ENCODE data around the gene CDC42SE2. TPM values are rescaled to one million over a fixed set of nuclear protein-coding genes. Genes with fewer than 3 reads are reported as not detected.

CDC42SE2 gene
- total RNA-seq, 1 experiment from 2014 or later, result 25.9 TPM

DNA sequence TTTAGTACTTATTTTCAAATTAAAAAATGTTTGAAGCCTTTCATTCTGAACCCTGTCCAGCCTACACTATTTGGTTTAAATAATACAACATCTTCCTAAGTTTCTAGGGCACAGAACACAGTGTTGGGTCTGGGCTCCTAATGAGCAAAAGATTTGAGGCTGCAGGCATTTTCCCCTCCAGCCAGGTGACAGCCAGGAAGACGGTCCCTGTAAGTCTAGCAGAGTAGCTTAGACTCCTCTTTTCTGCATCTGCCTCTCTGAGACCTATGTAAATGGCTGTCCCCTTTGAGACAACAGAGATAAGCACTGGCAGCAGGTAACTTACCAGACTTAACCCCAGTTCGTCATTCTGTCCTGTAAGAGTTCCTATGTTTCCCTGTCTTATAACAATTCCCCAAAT lies 141.8 kb downstream of the CDC42SE2 start:
- H3K36me3 ChIP-seq (replicated peaks; ENCODE audit: control insufficient read depth, insufficient read depth, low read length), result no peaks in the 10 kb centered on the region
- no peaks in the 10 kb centered on the region for H3K27me3 ChIP-seq (ENCODE audit: control insufficient read depth, insufficient read depth, low read length)
- no peak for DNase-seq
- no peak overlapping the region for H3K4me3 ChIP-seq (ENCODE audit: insufficient read depth, low read depth, low read length)

DNA sequence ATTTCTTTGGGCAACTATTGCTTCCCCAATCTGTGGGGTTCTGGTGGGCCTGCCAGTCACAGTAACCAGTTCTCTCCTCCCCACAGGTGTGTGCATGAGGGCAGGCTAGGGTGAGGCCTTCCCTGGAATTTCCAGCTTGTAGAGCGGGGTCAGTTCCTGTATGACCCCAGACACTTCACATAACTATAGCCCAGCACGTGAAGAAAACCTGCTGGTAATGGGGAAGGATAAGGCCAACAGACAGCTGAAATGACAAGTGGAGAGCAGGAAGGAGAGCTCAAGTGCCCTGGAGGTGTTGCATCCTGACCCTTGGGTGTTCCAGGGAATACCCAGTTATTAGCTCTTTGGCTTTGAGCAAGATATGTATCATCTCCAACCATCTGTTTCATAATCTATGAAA lies 142.2 kb downstream of the CDC42SE2 start:
- H3K27me3 ChIP-seq (ENCODE audit: control insufficient read depth, insufficient read depth, low read length), result no peaks in the 10 kb centered on the region
- H3K36me3 ChIP-seq (replicated peaks; ENCODE audit: control insufficient read depth, insufficient read depth, low read length), result no peaks in the 10 kb centered on the region
- H3K4me3 ChIP-seq (ENCODE audit: insufficient read depth, low read depth, low read length), result no peak overlapping the region
- DNase-seq, result no peak

DNA sequence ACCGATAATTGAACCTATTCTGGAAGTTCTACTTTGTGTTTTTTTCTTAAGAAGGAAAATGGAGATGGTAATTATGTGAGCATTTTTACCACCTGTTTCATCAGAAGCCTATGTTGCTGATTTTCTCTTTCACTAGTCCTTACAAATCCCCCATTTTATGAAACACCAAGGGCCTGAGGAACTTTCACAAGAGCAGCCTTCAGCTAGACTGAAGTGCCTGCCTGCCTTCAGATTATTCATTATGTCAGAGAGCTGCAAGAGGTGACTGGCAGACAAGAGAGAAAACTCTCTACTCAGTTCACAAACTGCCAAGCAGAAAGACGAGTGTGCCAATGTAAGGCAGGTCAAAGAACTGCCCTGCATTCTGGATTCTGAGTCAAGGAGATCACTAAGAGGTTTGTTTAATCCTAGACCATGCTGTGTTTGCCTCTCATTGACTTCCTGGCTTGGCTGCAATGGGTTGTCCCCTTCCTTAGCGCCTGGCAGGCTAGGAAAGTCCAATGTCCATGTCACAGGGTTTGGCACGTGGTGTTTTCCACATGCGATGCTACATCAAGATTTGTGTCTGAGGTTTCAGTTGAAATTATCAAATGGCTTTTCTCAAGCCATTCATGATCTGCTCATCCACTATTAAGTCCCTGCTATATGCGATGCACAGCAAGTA lies 143.3 kb downstream of the CDC42SE2 start:
- H3K27me3 ChIP-seq (ENCODE audit: control insufficient read depth, insufficient read depth, low read length), result no peaks in the 10 kb centered on the region
- no peak overlapping the region for H3K4me3 ChIP-seq (ENCODE audit: insufficient read depth, low read depth, low read length)
- DNase-seq, result no peak
- H3K36me3 ChIP-seq (replicated peaks; ENCODE audit: control insufficient read depth, insufficient read depth, low read length), result no peaks in the 10 kb centered on the region

DNA sequence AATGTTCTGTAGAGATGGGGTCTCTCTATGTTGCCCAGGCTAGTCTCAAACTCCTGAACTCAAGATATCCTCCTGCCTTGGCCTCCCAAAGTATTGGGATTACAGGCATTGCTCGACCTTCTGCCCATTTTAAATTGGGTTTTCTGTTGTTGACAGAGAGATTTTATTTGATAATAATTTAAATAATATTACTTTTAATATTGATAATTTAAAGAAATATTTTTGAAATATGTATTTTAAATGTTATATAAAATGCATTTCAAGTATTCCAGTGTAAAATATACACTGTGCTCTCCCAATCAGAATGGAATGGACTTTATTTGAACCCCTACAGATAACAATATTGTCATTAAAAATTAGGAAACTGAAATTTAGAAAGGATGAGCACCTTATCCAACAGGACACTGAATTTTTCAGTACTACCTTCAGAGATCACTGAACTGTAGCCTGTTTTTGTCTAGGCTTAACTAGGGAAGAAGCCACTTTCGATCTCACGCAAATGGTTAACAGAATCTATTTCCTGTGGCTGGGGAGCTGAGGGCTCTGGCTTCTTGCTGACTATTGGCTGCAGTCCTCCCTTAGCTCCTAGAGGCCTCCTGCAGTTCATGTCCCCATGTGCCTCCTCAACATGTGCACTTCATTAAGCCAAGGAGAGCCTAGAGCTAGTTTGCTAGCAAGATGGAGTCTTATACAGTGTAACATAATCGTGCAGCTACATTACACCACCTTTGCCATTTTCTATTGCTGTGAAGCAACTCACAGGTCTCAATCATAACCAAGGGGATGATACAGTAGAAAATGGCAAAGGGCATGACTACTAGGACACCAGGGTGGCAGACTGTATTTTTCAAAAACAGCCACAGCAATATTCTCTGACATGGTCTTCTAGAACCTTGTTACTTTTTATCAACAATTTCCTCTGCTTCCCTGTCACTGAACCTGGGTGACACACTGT lies 150.0 kb downstream of the CDC42SE2 start:
- no peaks in the 10 kb centered on the region for H3K36me3 ChIP-seq (replicated peaks; ENCODE audit: control insufficient read depth, insufficient read depth, low read length)
- H3K4me3 ChIP-seq (ENCODE audit: insufficient read depth, low read depth, low read length), result no peak overlapping the region
- no peaks in the 10 kb centered on the region for H3K27me3 ChIP-seq (ENCODE audit: control insufficient read depth, insufficient read depth, low read length)
- DNase-seq, result no peak

DNA sequence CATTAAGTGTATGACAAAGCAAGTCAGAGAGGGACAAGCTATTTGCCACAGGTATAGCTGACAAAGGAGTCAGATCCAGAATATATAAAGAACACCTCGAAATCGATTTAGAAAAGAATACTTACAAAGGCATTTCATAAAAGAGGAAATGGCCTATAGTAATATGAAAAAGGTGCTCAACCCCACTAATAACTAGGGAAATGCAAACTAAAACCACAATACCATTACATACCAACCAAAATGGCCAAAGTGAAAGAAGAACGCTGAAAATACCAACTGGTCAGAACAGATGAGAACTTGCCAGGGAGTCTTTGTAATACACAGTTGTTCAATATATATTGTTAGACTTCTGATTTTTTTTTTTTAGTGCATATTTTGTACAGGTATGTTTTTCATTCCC lies 152.9 kb downstream of the CDC42SE2 start:
- no peak overlapping the region for H3K4me3 ChIP-seq (ENCODE audit: insufficient read depth, low read depth, low read length)
- no peaks in the 10 kb centered on the region for H3K27me3 ChIP-seq (ENCODE audit: control insufficient read depth, insufficient read depth, low read length)
- DNase-seq, result no peak
- no peaks in the 10 kb centered on the region for H3K36me3 ChIP-seq (replicated peaks; ENCODE audit: control insufficient read depth, insufficient read depth, low read length)

DNA sequence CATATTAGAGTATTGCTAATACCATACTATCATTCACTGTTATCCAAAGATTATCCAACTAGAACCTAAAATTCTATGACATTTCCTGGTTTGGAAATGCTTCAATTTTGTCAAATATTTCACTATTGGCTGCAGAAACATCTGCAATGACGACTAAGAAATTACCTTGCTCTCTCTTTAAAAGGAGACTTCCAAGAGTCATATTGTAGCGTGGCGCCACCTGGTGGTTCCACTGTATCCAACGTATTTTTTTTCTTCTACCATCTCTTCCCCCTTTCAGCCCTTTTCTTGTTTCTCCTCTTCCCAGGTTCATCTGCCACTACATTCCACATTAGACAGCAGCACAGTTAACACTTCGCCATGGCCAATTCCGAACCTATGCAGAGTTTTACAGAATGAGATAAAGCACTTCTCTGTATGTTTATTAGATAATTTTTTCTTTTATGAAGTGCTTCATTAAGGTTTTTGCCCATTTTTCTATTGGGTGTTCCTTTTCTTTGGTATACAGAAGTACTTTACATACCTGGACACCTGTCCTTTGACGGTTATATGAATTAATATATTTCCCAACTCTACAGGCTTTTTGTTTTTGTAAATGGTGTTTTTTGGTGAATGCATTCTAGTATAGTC lies 153.5 kb downstream of the CDC42SE2 start:
- H3K36me3 ChIP-seq (replicated peaks; ENCODE audit: control insufficient read depth, insufficient read depth, low read length), result no peaks in the 10 kb centered on the region
- H3K27me3 ChIP-seq (ENCODE audit: control insufficient read depth, insufficient read depth, low read length), result no peaks in the 10 kb centered on the region
- DNase-seq, result peak; percentile 38
- no peak overlapping the region for H3K4me3 ChIP-seq (ENCODE audit: insufficient read depth, low read depth, low read length)

DNA sequence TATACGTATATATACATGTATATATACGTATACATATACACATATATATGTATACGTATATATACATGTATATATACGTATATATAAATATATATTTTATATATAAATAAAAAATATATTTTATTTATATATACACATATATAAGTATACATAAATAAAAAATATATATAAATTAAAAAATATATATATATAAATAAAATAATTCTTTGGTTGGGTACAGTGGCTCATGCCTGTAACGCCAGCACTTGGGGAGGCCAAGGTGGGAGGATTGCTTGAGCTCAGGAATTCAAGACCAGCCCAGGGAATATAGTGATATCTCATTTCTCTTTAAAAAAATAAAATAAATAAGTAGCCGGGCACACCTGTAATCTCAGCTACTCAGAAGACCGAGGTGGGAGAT lies 155.0 kb downstream of the CDC42SE2 start:
- H3K4me3 ChIP-seq (ENCODE audit: insufficient read depth, low read depth, low read length), result no peak overlapping the region
- no peaks in the 10 kb centered on the region for H3K27me3 ChIP-seq (ENCODE audit: control insufficient read depth, insufficient read depth, low read length)
- DNase-seq, result no peak
- H3K36me3 ChIP-seq (replicated peaks; ENCODE audit: control insufficient read depth, insufficient read depth, low read length), result no peaks in the 10 kb centered on the region

DNA sequence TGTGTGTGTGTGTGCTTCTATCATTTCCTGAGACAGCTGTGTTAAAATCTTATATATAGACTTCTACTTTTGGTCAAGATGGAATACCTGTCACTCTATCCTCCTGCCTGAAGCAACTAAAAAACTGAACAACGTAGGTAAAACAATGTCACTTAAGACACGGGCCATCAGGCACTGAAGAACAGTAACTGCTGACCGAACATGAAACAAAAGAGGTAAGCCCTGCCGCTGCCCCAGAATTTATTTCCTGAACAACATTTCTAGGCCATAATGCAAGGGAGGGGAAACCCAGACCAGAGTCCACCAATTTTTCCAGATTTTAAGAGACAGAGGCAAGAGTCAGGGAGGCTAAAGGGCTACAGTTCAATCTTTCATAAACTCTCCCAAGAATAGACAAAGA lies 156.0 kb downstream of the CDC42SE2 start:
- no peaks in the 10 kb centered on the region for H3K27me3 ChIP-seq (ENCODE audit: control insufficient read depth, insufficient read depth, low read length)

DNA sequence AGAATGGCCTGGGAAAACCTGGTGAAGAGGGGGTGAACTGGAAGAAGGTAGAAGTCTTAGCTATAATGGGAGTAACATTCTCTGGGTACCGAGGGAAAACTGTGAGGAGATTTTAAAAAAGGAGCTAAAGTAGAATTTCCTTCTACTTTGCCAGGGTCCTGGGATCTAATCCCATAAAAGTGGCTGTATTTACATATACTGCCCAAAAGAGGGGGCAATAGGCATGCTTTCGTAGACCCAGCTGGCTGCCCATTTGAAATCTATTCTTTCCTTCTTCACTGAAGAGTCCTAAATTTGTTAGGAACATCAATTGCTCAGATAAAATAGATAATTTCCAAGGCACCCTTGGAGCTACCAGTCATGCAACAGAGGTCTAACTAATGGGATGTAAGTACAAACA lies 159.2 kb downstream of the CDC42SE2 start:
- no peaks in the 10 kb centered on the region for H3K27me3 ChIP-seq (ENCODE audit: control insufficient read depth, insufficient read depth, low read length)
- DNase-seq, result peak; percentile 20
- H3K36me3 ChIP-seq (replicated peaks; ENCODE audit: control insufficient read depth, insufficient read depth, low read length), result peaks cover 3% of the 10 kb centered on the region; the same call in 1 of the 2 replicates
- no peak overlapping the region for H3K4me3 ChIP-seq (ENCODE audit: insufficient read depth, low read depth, low read length)

More for the DNA sequence above, 156.0 kb downstream of the CDC42SE2 start:
- H3K4me3 ChIP-seq (ENCODE audit: insufficient read depth, low read depth, low read length), result no peak overlapping the region
- DNase-seq, result no peak
- H3K36me3 ChIP-seq (replicated peaks; ENCODE audit: control insufficient read depth, insufficient read depth, low read length), result no peaks in the 10 kb centered on the region

DNA sequence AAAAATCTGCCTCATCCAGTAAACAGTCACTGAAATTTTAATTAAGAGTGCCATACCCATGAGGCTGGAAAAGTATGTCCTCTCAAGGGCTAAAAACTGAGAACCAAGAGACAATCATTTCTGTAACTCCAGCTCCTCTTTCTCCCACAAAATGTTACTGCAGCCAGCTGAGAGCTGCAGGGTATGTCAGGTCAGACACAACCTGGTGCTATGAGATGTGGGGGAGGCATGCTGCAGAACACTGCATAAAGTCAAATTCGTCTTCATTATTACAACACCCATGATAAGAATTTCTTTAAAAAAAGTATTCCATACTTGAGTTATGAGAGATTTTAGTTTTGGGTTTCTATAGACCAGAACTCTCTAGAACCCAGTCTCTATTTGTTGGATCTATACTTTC lies 162.2 kb downstream of the CDC42SE2 start:
- peaks cover 5% of the 10 kb centered on the region for H3K36me3 ChIP-seq (replicated peaks; ENCODE audit: control insufficient read depth, insufficient read depth, low read length)

DNA sequence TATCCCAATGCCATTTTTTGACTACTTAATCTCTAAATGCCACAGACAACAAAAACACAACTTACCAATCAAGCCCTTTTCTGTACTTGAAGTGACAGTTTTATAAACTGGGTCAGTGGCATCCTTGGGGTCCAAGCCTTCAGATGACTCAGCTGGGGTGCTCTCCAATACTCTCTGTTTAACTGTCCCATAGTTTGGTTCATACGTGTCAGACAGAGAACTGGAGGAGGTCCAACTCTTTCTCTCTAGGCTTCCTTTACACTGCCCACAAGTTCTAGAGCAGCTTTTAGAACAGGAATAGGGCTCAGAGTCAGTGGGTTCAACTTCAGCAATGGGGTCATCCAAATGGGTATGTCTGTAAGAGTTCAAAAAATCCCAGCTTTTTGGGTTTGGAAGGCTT lies 166.9 kb downstream of the CDC42SE2 start:
- Histone ChIP-seq H3K4me3 (ENCODE audit: insufficient read depth, low read depth, low read length) (no peak overlapping the region), H3K27me3 (ENCODE audit: control insufficient read depth, insufficient read depth, low read length) (no peaks in the 10 kb centered on the region), H3K36me3 (replicated peaks; ENCODE audit: control insufficient read depth, insufficient read depth, low read length) (peaks cover 8% of the 10 kb centered on the region)
- DNase-seq, result no peak

More for the DNA sequence above, 162.2 kb downstream of the CDC42SE2 start:
- DNase-seq, result no peak
- Histone ChIP-seq H3K27me3 (ENCODE audit: control insufficient read depth, insufficient read depth, low read length) (no peaks in the 10 kb centered on the region), H3K4me3 (ENCODE audit: insufficient read depth, low read depth, low read length) (no peak overlapping the region)

DNA sequence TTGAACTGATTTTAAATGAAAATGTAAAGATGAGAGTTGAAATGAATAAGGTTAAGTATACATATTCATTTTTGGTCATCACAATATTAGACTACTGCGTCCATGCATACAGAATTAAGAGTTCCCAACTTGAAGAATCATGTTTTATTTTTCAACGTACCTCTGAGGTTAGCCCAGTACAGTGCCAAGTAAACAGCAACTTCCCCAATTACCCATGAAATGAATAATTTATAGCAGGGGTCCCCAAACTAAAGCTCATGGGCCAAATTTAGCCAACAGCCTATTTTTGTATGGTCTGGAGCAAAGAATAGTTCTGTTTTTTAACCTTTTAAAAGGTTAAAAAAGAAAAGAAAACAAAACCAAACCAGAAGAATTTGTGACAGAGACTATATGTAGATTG lies 167.9 kb downstream of the CDC42SE2 start:
- H3K27me3 ChIP-seq (ENCODE audit: control insufficient read depth, insufficient read depth, low read length), result no peaks in the 10 kb centered on the region
- H3K4me3 ChIP-seq (ENCODE audit: insufficient read depth, low read depth, low read length), result no peak overlapping the region
- peaks cover 7% of the 10 kb centered on the region for H3K36me3 ChIP-seq (replicated peaks; ENCODE audit: control insufficient read depth, insufficient read depth, low read length)
- DNase-seq, result no peak

DNA sequence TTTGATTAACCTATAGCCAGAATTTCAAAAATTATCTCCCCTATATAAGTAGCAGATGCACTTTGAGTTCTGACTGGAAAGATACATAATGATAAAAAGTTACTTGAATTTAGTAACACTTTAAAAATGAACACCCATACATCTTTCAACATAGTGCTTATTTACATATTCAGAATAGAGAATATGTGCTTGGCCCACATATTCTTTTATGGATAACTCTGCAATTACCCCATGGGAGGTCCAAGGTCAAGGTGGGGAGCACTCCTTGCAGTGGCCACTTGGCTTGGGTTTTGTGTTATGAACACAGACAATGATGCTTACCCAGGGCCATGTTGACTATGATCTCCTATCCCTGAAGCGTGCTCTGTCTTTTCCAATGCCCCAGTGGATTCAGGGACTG lies 169.3 kb downstream of the CDC42SE2 start:
- peaks cover 5% of the 10 kb centered on the region for H3K36me3 ChIP-seq (replicated peaks; ENCODE audit: control insufficient read depth, insufficient read depth, low read length)
- no peak for DNase-seq

DNA sequence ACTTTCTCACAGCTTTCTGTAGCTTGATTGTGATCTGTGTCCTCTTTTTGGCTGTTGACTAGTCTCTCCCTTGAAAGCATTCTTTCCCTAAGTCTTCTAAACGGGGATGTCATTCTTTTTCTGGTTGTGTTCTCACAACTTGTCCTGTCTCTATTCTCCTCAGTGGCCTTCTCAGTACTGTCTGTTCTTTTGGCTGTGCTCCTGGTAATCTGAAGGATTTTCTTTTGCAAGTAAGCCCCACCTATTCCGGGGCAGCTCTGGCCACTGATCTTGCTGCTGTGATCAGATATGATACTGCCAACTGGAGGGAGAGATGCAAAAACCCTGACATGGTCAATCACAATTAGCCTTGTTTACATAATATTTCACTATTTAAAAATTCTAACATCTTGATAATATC lies 172.2 kb downstream of the CDC42SE2 start:
- DNase-seq, result no peak
- Histone ChIP-seq H3K27me3 (ENCODE audit: control insufficient read depth, insufficient read depth, low read length) (no peaks in the 10 kb centered on the region), H3K4me3 (ENCODE audit: insufficient read depth, low read depth, low read length) (no peak overlapping the region), H3K36me3 (replicated peaks; ENCODE audit: control insufficient read depth, insufficient read depth, low read length) (peaks cover 3% of the 10 kb centered on the region)

More for the DNA sequence above, 169.3 kb downstream of the CDC42SE2 start:
- no peak overlapping the region for H3K4me3 ChIP-seq (ENCODE audit: insufficient read depth, low read depth, low read length)
- no peaks in the 10 kb centered on the region for H3K27me3 ChIP-seq (ENCODE audit: control insufficient read depth, insufficient read depth, low read length)

DNA sequence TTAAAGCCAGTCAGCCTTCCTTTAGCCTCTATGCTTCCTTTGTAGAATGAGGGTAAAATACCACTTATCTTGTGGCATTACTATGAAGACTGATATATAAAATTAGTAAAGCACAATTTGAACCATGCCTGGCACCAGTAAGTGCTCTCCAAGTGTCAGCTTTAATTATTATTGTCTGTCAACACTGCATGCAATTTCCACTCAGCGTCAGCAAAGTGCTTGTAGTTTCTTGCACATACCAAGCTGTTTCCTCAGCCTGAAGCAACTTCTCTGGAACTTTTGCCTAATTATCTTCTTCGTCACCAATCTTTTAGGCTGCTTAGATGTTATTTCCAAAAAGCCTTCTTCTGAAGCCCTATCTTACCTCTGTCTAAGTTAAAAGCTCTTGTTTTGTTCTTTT lies 177.3 kb downstream of the CDC42SE2 start:
- Histone ChIP-seq H3K36me3 (replicated peaks; ENCODE audit: control insufficient read depth, insufficient read depth, low read length) (peaks cover 1% of the 10 kb centered on the region), H3K4me3 (ENCODE audit: insufficient read depth, low read depth, low read length) (no peak overlapping the region), H3K27me3 (ENCODE audit: control insufficient read depth, insufficient read depth, low read length) (no peaks in the 10 kb centered on the region)
- DNase-seq, result no peak
